GM19372 (cell line): ENCODE measurements around the gene HOPX.
"Not testable (repeated sequence)": the region's sequence is repeated elsewhere in the genome, so short reads cannot be mapped to it uniquely, and the experiment has no call there.

Source experiments
- ATAC-seq: cut with Tn5 transposase; IDR thresholded peaks from one replicate; pipeline ENCODE4 v1.9.1; 2021; ENCODE audit warnings: mild to moderate bottlenecking, low read depth, moderate library complexity; ENCODE audit not compliant: unreplicated experiment

HOPX gene, protein sequence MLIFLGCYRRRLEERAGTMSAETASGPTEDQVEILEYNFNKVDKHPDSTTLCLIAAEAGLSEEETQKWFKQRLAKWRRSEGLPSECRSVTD

DNA sequence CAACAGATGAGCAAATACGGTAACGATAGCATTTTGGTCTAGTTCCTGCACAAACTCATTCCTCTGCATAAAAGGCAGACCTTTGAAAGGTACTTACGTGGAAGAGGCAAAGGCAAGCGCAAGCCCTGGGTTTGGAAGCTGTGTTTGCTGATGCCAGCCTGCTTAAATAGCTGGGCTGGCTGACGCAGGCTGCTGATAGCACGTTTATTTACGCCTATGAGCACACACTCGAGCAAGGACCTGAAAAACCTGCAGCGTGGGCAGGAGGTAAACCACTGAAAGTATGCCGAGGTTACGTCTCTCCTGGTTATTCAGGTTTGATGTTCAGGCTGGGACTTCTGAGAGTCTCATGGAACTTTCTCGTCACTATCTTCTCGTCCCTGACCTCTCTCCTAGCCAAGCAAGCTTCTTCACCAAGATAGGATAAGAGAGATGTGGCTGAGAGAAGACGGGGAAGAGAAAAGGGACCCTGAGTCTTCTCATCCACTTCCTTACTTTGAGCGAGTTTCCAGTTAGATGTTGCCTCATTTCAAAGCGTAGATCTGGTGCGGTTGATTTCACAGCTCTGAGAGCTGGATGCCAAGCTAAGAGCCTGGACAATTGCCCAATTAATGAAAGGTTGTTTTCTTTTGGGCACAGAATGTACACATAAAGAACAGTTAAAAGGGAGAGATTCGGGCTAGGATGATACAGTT, at the start of gene HOPX:
Gene HOPX (minus strand): TSS at position 139 of the 695 bp plus-strand sequence. CDS start 23,480 bp downstream, outside the sequence.
- ATAC-seq = peak; percentile 89

DNA sequence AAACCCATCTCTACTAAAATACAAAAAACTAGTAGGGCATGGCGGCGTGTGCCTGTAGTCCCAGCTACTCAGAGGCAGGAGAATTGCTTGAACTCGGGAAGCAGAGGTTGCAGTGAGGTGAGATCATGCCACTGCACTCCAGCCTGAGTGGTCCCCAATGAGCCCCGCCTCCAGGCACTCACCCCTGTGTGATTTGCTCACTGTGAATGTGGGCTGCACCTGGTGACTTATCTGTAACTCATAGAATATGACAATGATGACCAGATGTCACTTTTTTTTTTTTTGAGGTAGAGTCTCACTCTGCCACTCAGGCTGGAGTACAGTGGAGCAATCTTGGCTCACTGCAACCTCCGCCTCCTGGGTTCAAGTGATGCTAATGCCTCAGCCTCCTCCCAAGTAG, 49.0 kb upstream of the HOPX start:
- ATAC-seq = no peak

DNA sequence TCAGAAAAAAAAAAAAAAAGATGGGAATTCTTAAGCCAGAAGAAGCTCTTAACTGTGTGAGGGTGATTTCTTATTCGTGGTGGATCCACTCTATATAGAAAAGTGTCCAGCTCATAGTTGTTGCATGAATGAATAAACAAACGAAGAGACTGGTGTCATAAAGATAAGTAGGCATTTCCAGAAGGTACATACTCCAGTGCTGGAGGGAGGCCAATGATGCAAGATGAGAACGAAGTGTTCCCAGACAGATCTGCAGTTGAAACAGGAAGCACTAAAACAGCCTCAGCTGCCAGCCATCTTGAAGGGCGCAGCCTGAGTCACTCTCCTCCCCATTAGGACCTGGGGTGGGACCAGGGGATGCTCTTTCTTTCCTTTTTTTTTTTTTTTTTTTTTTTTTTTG, 47.4 kb upstream of the HOPX start:
- ATAC-seq = no peak

DNA sequence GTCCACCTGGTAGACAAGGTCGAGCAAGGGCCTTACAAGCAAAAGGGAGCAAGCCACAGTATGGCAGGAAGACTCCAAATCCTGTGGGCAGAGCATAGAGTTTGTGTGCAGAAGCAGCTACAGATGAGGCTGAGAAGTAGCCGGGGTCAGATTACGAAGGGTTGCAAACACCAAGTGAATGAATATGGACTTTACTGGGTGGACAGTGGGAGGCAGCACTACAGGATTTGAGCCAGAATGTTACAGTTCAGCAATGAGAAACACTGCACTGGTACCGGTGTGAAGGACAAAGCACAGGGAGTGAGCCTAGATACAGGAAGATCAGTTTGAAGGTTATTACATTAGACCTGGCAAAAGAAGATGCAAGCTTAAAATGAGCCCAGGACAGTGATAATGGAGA, 46.1 kb upstream of the HOPX start:
- ATAC-seq = no peak

DNA sequence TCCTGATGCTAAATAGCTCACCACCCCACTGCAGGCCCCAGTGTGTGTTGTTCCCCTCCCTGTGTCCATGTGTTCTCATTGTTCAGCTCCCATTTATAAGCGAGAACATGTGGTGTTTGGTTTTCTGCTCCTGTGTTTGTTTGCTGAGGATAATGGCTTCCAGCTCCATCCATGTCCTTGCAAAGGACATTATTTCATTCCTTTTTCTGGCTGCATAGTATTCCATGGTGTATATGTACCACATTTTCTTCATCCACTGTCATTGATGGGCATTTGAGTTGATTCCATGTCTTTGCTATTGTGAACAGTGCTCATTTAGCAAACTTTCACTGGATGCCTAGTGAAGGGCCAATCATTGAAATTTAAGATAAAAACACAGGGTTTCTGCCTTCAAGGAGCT, 45.5 kb upstream of the HOPX start:
- not testable (repeated sequence) for ATAC-seq

DNA sequence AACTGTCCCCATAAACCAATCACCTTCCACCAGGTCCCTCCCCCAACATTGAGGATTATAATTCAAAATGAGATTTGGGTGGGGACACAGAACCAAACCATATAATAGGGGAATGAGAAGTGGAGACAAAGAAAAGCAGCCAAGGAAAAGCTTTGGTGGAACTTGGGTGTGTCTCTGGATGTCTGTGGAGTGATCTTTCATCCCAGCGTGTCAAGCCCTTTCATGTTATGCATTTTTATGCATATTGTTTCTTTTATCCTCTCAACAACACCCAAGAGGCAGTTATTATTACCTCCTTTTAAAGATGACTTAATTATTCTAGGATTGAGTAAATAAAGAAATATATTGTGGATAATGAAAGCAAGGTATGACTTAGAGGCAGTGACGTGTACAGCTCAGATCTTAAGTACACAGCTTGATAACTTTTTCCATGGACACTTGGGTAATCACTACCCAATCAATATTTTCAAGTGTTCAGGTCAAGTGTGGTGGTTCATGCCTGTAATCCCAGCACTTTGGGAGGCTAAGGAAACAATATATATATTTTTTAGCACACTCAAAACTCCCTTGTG, 42.6 kb upstream of the HOPX start:
- ATAC-seq = no peak

DNA sequence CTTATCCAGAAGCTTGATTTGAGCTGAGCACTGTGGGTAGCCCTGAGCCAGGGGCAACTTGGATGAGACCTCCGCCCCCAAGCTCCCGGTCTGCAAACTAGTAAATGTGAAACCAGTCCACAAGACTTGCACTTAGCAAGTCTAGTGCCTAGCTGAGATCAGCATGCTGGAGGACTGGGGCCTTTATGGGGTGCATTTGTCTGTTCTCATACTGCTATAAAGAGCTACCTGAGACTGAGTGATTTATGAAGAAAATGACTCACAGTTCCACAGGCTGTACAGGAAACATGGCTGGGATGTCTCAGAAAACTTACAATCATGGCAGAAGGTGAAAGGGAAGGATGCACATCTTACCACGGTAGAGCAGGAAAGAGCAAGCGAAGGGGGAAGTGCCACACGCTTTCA, 42.1 kb upstream of the HOPX start:
- ATAC-seq = no peak

- no peak for ATAC-seq
Observed at GRCh38 chr4:56708146-56708545, 27.1 kb upstream of the HOPX start.

DNA sequence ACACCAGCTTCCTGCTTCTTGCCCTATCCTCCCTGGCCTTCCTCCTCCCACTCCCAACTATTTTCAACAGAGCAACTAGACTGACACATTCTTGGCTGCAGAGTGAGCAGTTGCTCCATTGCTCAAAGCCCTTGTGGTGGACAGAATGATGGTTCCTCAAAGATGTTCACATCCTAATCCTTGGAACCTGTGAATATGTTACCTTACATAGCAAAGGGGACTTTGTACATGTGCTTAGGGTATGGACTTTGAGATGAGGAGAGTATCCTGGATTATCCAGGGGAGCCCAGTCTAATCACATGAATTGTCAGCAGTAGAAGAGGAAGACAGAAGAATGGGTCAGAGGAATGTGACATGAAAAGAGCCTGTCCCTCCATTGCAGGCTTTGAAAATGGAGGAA, 24.9 kb upstream of the HOPX start:
- ATAC-seq = no peak

GRCh38 chr4:56705334-56705733, 24.2 kb upstream of the HOPX start:
- ATAC-seq = no peak

DNA sequence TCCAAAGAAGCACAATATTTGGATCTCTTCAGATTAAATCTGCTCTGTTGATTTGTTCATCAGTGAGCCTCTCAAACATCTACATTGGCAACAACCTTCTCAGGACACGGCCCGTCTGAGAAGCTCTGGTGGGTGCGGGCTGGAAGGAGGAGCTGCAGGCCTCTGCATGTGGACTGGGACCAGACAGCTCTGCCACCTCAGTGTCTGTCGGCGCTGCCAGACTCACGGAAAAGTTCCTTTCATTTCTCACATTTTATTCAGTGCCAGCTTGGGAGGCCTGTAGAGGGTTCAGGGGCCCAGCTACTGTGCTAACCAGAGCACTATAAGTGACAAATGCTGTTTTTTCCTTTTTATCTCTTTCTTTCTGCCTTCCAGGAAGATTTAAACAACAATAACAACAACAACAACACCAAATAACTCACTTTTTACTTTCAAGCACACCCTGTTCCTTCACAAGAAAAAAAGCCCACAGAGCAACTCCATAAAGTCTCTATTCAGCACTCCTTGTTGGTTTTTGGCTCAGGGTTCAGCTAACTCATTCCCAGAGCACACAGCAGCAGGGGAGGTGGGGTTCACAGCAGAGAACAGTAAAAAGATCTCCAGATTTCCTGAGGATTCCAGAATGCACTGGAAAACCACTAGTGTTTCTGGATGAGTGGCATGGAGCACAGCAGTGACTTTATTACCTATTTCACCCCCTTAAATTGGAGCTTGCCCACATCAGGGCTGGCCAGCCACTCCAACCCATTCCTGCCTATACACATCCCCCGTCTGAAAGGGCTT, 23.2 kb upstream of the HOPX start:
- no peak for ATAC-seq

DNA sequence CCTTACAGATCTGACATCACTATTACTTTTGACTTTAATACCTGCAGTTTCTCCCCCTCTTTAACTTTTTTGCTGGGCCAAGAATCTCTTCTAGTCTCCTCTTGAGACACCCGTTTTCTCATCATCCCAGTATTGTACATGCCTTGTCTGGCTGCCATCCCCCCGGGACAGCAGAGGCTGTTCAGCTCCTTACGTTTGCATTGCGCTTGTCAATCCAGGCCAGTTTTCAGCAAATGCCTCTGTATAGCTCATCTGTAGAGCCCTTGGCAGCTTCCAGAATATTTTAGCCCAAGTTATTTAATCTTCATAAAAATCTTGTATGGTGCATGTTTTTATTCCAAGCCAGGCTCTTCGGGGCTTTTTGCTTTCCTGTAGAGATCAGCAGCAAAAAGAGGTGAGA, 22.3 kb upstream of the HOPX start:
- ATAC-seq = no peak

GRCh38 chr4:56701644-56702043, 20.5 kb upstream of the HOPX start:
- ATAC-seq = no peak

- ATAC-seq = no peak
Observed at GRCh38 chr4:56701161-56701480, 20.0 kb upstream of the HOPX start.

DNA sequence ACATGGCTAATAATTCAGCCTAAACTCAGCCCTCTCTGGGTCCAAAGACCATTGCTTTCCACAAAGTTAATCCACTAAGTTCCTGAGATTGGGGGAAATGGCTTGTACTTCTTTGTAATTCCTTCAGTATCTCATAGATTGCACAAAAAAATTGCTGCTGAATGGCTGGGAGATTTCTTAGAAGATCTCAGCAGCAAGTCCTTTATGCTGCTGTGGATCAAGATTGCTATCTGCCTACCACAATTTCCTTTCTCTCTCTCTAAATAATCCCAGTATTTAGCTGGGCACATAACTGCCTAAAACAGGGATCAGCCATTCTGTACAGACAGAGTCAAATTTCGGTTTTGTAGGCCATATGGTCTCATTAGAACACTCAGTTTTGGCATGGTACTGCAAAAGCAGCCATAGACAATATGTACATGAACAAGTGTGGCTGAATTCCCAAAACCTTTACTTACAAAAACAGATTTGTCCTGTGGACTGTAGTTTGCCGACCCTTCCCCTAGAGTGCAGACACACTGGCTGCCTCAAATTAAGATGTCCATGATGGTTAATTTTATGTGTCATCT, 18.5 kb upstream of the HOPX start:
- ATAC-seq = no peak

DNA sequence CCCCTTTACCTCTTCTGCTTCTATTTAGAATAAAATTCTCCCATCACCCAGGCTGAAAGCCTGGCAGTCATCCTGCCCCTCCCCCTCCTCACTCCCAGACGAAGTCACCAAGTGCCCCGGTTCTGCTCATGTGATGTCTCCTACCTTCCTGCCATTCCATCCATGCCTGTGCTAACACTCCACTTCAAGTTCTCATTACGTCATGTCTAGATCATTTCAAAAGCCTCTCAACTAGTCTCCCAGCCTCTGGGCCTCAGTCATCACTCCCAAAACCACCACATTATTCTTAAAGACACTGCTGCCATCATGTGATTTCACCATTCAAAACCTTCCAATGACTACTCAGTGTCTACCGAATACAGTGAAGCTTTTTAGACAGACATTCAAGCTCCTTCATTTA, 17.2 kb upstream of the HOPX start:
- no peak for ATAC-seq

GRCh38 chr4:56696056-56696455, 15.0 kb upstream of the HOPX start:
- ATAC-seq = no peak

- ATAC-seq = not testable (repeated sequence)
Observed at GRCh38 chr4:56693476-56693875, 12.4 kb upstream of the HOPX start.

- ATAC-seq = no peak
Observed at GRCh38 chr4:56692576-56692975, 11.5 kb upstream of the HOPX start.

GRCh38 chr4:56691425-56691824, 10.3 kb upstream of the HOPX start:
- ATAC-seq = no peak

DNA sequence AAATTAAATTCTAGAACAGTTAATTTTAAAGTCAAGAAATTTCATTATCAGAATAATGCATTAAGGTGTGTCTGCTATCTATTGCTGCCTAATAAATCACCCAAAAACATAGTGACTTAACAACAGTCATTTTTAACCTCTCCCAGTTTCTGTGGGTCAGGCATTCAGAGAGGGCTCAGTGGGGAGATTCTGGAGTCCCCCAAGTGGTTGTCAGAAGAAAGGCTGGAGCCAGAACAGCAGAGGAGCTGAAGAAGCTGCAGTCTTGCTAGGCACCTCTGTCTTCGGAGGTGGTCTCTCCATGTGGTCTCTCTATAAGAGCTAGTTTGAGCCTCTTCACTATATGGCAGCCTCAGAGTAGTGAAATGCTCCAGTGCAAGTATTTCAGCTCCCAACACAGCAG, 9.3 kb upstream of the HOPX start:
- ATAC-seq = no peak
